K562 (cell line): ENCODE results near the gene RNF44. TPM values are rescaled to one million over a fixed set of nuclear protein-coding genes. Genes with fewer than 3 reads are reported as not detected.

ENCODE experiments used
- ATAC-seq: fragments of 200-7000 bp; cut with Tn5 transposase; 3 replicates; pipeline ENCODE4 v1.9.1; 2020; ENCODE audit warnings: moderate library complexity
- BruUV-seq: library from RNA; stranded (reverse); fragments of 400-500 nt; replicated peaks from 2 replicates; lab custom pipeline; 2021; lab: Mats Ljungman, UMichigan
- CTCF ChIA-PET: fragments of 300-600 bp; formaldehyde crosslinking; extraction: SDS; loops from one replicate; lab custom pipeline; 2021; ENCODE audit warnings: low intra/inter-chr PET ratio; lab: Yijun Ruan, JAX
- POLR2A ChIA-PET: fragments of 300-600, 350-650 bp; sonication (Branson Sonifier 250); formaldehyde crosslinking; extraction: SDS; loops from one replicate; lab custom pipeline; 2021; ENCODE audit warnings: antibody characterized with exemption, inconsistent platforms; lab: Yijun Ruan, JAX
- DNase-seq, 4 experiments: peaks; one replicate each; pipeline versions ENCODE4 v3.0.0 to v3.0.0-alpha.2; 2011 to 2018; ENCODE audit warnings: low spot score in 3 of 4, mixed read lengths in 3 of 4; ENCODE audit errors: extremely low read depth in 1 of 4
- FAIRE-seq: peaks from 2 replicates; lab custom pipeline; 2011; peaks lifted over from hg19 to GRCh38; lab: Jason Lieb, UNC
- H2AFZ ChIP-seq: 2 replicates; pipeline ENCODE4 v1.6.0; 2011; ENCODE audit warnings: low read depth, low read length, control low read depth, inconsistent platforms
- H3K27ac ChIP-seq: fragments of 200-600 bp; 3 replicates; pipeline ENCODE4 v1.8.0; 2011; ENCODE audit warnings: low read depth, mild to moderate bottlenecking, control low read depth, inconsistent platforms, low read length, moderate library complexity, mixed read lengths; ENCODE audit errors: extremely low read depth
- H3K27me3 ChIP-seq, 2 experiments: fragments of 300-600 bp in 1 of 2; 2 replicates in 1 of 2; 3 replicates in 1 of 2; pipeline versions ENCODE4 v1.6.0 to v1.8.0; 2011; ENCODE audit warnings: inconsistent platforms in 2 of 2, low read length in 2 of 2, mild to moderate bottlenecking in 1 of 2, mixed read lengths in 1 of 2, moderate library complexity in 1 of 2; ENCODE audit not compliant: control insufficient read depth in 2 of 2, insufficient read depth in 2 of 2
- H3K36me3 ChIP-seq: fragments of 300-600 bp; 3 replicates; pipeline ENCODE4 v1.8.0; 2011; ENCODE audit warnings: mild to moderate bottlenecking, low read length, inconsistent platforms; ENCODE audit not compliant: control insufficient read depth, insufficient read depth
- H3K4me1 ChIP-seq, 2 experiments: fragments of 200-600 bp in 1 of 2; replicated peaks in 1 of 2; 2 replicates in 1 of 2; 3 replicates in 1 of 2; pipeline versions ENCODE4 v1.5.1 to v1.8.0; 2011; ENCODE audit warnings: inconsistent platforms in 2 of 2, low read length in 2 of 2, mild to moderate bottlenecking in 1 of 2, mixed read lengths in 1 of 2, moderate library complexity in 1 of 2; ENCODE audit not compliant: control insufficient read depth in 2 of 2, insufficient read depth in 2 of 2
- H3K4me2 ChIP-seq: 2 replicates; pipeline ENCODE4 v1.6.1; 2011; ENCODE audit warnings: low read length, control low read depth, inconsistent platforms, mixed read lengths; ENCODE audit not compliant: insufficient read depth
- H3K4me3 ChIP-seq: fragments of 200-600 bp; sonication (generic), shearing (Covaris generic); 2 replicates; pipeline ENCODE4 v1.5.1; 2016; ENCODE audit warnings: control low read depth, inconsistent platforms
- H3K79me2 ChIP-seq: fragments of 200-600 bp; 3 replicates; pipeline ENCODE4 v1.8.0; 2011; ENCODE audit warnings: low read length, inconsistent platforms; ENCODE audit not compliant: control insufficient read depth, insufficient read depth
- H3K9ac ChIP-seq, 2 experiments: 2 replicates each; pipeline versions ENCODE4 v1.6.0 to v1.6.1; 2011; ENCODE audit warnings: low read depth in 2 of 2, low read length in 2 of 2, control low read depth in 1 of 2, inconsistent platforms in 1 of 2, mild to moderate bottlenecking in 1 of 2, mixed read lengths in 1 of 2; ENCODE audit not compliant: insufficient read depth in 1 of 2
- H3K9me1 ChIP-seq: one replicate; pipeline ENCODE4 v1.6.0; 2011; ENCODE audit warnings: inconsistent platforms, mild to moderate bottlenecking, low read length, moderate library complexity; ENCODE audit not compliant: control insufficient read depth, insufficient read depth
- H3K9me3 ChIP-seq: replicated peaks from 2 replicates; pipeline ENCODE4 v1.5.1; 2011; ENCODE audit warnings: low read depth, low read length, inconsistent platforms; ENCODE audit not compliant: control insufficient read depth, insufficient read depth
- H4K20me1 ChIP-seq: replicated peaks from 2 replicates; pipeline ENCODE4 v1.6.1; 2011; ENCODE audit warnings: low read length, inconsistent platforms, mixed read lengths; ENCODE audit not compliant: control insufficient read depth, insufficient read depth
- DEAF1 ChIP-seq: fragments of 450-650 bp; formaldehyde crosslinking; IDR thresholded peaks from 2 replicates; pipeline ENCODE4 v1.4.0; 2020; ENCODE audit warnings: mild to moderate bottlenecking, moderate library complexity
- DNMT1 ChIP-seq: fragments of 450-650 bp; IDR thresholded peaks from 2 replicates; pipeline ENCODE4 v1.6.1; 2016; ENCODE audit warnings: antibody characterized with exemption, mild to moderate bottlenecking
- EWSR1 ChIP-seq: fragments of 450-650 bp; IDR thresholded peaks from 2 replicates; pipeline ENCODE4 v1.6.1; 2018; ENCODE audit warnings: borderline replicate concordance, mild to moderate bottlenecking, low read depth, moderate library complexity; ENCODE audit not compliant: partially characterized antibody
- FOXJ2 ChIP-seq: fragments of 200-800 bp; sonication (Bioruptor generic); IDR thresholded peaks from 2 replicates; pipeline ENCODE4 v1.6.1; 2016; ENCODE audit warnings: missing genetic modification characterization, missing compliant biosample characterization
- GABPB2 ChIP-seq: fragments of 250-450 bp; sonication (Bioruptor Pico); conservative IDR thresholded peaks from 2 replicates; pipeline ENCODE4 v1.5.1; 2021; ENCODE audit warnings: mild to moderate bottlenecking
- KAT7 ChIP-seq: sonication (generic); formaldehyde crosslinking; IDR thresholded peaks from 2 replicates; pipeline ENCODE4 v1.8.0; 2022; ENCODE audit warnings: missing genetic modification reagents, mild to moderate bottlenecking, borderline replicate concordance
- MTA1 ChIP-seq: fragments of 450-650 bp; IDR thresholded peaks from 2 replicates; pipeline ENCODE4 v1.6.1; 2017; ENCODE audit warnings: borderline replicate concordance
- MYBL2 ChIP-seq, 2 experiments: fragments of 450-650 bp in 1 of 2; sonication (generic) in 1 of 2; formaldehyde crosslinking in 1 of 2; IDR thresholded peaks; 2 replicates each; pipeline versions ENCODE4 v1.6.1 to v1.8.1; 2017 to 2022; ENCODE audit warnings: borderline replicate concordance in 1 of 2, inconsistent platforms in 1 of 2, low read depth in 1 of 2, mild to moderate bottlenecking in 1 of 2, missing genetic modification reagents in 1 of 2, moderate library complexity in 1 of 2
- NBN ChIP-seq: fragments of 450-650 bp; IDR thresholded peaks from 2 replicates; pipeline ENCODE4 v1.6.1; 2016; ENCODE audit warnings: low read depth, mild to moderate bottlenecking
- RCOR1 ChIP-seq, 2 experiments: IDR thresholded peaks; 2 replicates each; pipeline ENCODE4 v1.6.1; 2012; ENCODE audit warnings: low read depth in 2 of 2, low read length in 2 of 2, borderline replicate concordance in 1 of 2, improper control_type of control experiment in 1 of 2
- RFX7 ChIP-seq: fragments of 250-450 bp; sonication (Bioruptor Pico); IDR thresholded peaks from 2 replicates; pipeline ENCODE4 v1.5.1; 2021; ENCODE audit warnings: mild to moderate bottlenecking
- SRSF7 ChIP-seq: fragments of 200-400 bp; formaldehyde crosslinking; optimal IDR thresholded peaks from 2 replicates; pipeline ENCODE3; 2017; ENCODE audit warnings: mild to moderate bottlenecking, low read depth, low read length
- TEAD1 ChIP-seq, 2 experiments: fragments of 450-650 bp in 1 of 2; sonication (generic) in 1 of 2; formaldehyde crosslinking; IDR thresholded peaks; 2 replicates each; pipeline versions ENCODE4 v1.4.0 to v1.8.0; 2020 to 2022; ENCODE audit warnings: mild to moderate bottlenecking in 2 of 2, missing genetic modification reagents in 1 of 2
- ZBTB17 ChIP-seq: fragments of 450-650 bp; formaldehyde crosslinking; IDR thresholded peaks from 2 replicates; pipeline ENCODE4 v1.4.0; 2020; ENCODE audit warnings: mild to moderate bottlenecking
- ZBTB8A ChIP-seq: fragments of 450-650 bp; IDR thresholded peaks from 2 replicates; pipeline ENCODE4 v1.6.1; 2018; ENCODE audit warnings: mild to moderate bottlenecking, moderate library complexity; ENCODE audit not compliant: partially characterized antibody
- WGBS: fragments of 100-300 bp; shearing (Covaris generic); methylation state at CpG from one replicate; pipeline ENCODE4 v1.1.6; 2016; ENCODE audit warnings: low coverage, mixed read lengths; ENCODE audit not compliant: insufficient coverage; ENCODE audit errors: missing lambda C conversion rate; 5-methylcytosine and 5-hydroxymethylcytosine counted together
- in situ Hi-C: fragments of 300-500 bp; cut with MboI; formaldehyde crosslinking; loops from 4 replicates; pipeline ENCODE4 v1.15.0; 2018; ENCODE audit warnings: inconsistent platforms, mixed read lengths
- intact Hi-C: fragments of 100-400 bp; cut with micrococcal nuclease; formaldehyde crosslinking; loops from 2 replicates; pipeline ENCODE4 v1.14.2; 2022
- polyA plus RNA-seq, 8 experiments: library from polyadenylated mRNA; depleted of rRNA in 4 of 8; stranded (reverse) in 5 of 8; unstranded in 3 of 8; fragments of >200 nt; fragmentation: Nextera tagmentation in 2 of 8; fragmentation: Illumina TruSeq in 1 of 8; extraction: Ambion mirVana in 2 of 8; extraction: Trizol in 1 of 8; gene quantifications; 2 replicates each; pipeline versions ENCODE4 v1.2.1 to v1.2.3, GENCODE V29; 2011 to 2014; ENCODE audit warnings: inconsistent platforms in 1 of 8, missing spikeins in 1 of 8
- total RNA-seq, 7 experiments: library from RNA; depleted of rRNA in 6 of 7; stranded (reverse); fragments of >200 nt in 6 of 7; fragmentation: Illumina TruSeq in 2 of 7; extraction: Trizol in 2 of 7; gene quantifications; 2 replicates each; pipeline versions ENCODE4 v1.2.1 to v1.2.3, GENCODE V29; 2011 to 2021; ENCODE audit warnings: low replicate concordance in 1 of 7
- TF ChIP-seq, protein P1 (sequence below): sonication (generic); formaldehyde crosslinking; IDR thresholded peaks from 2 replicates; pipeline ENCODE4 v1.5.0; 2020; ENCODE audit warnings: missing genetic modification reagents

RNF44 gene
- total and polyA plus RNA-seq, 9 of the 15 experiments (the other 6 are each of a cell fraction or from before 2014, with no cell fraction given), result 1.6 to 82.6 (median 7.4) TPM

- Histone ChIP-seq H3K27me3 (peaks cover 19 to 55% of the 10 kb centered on the region in 2 experiments; a peak in 4 of 5 replicates), H3K36me3 (no peaks in the 10 kb centered on the region), H2AFZ (no peak overlapping the region), H4K20me1 (peaks cover 9% of the 10 kb centered on the region; the same call in 1 of the 2 replicates), H3K4me2 (no peak overlapping the region), H3K4me3 (no peak overlapping the region), H3K9me3 (no peaks in the 10 kb centered on the region), H3K79me2 (no peaks in the 10 kb centered on the region), H3K9ac (no peak overlapping the region; a peak in 1 of 4 replicates), H3K27ac (no peak overlapping the region), H3K4me1 (peaks cover 0 to 16% of the 10 kb centered on the region in 2 experiments; a peak in 3 of 5 replicates), H3K9me1 (no peaks in the 10 kb centered on the region)
- 11% methylated on average over 17 of the region's 18 CpGs for WGBS
- TF ChIP-seq DEAF1 (CRISPR knock-in tag) (no peak), RCOR1 (IDR thresholded peaks at IDR 0.05; ENCODE audit: borderline replicate concordance in 1 of 2, low read depth in 2 of 2, low read length in 2 of 2) (no peak), NBN (no peak), TEAD1 (CRISPR knock-in tag; IDR thresholded peaks at IDR 0.05) (no peak), RFX7 (no peak), FOXJ2 (tag) (no peak), KAT7 (CRISPR knock-in tag) (no peak), ZBTB8A (no peak), ZBTB17 (CRISPR knock-in tag) (no peak), GABPB2 (no peak), MTA1 (no peak), EWSR1 (no peak), DNMT1 (no peak), SRSF7 (no peak), MYBL2 (IDR thresholded peaks at IDR 0.05; ENCODE audit: low read depth) (no peak), MYBL2 (CRISPR knock-in tag; IDR thresholded peaks at IDR 0.05; ENCODE audit: borderline replicate concordance) (no peak)
- TF ChIP-seq, protein P1, sequence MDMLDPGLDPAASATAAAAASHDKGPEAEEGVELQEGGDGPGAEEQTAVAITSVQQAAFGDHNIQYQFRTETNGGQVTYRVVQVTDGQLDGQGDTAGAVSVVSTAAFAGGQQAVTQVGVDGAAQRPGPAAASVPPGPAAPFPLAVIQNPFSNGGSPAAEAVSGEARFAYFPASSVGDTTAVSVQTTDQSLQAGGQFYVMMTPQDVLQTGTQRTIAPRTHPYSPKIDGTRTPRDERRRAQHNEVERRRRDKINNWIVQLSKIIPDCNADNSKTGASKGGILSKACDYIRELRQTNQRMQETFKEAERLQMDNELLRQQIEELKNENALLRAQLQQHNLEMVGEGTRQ (CRISPR knock-in tag), result no peak
- ChIA-PET POLR2A (no interaction called here), CTCF (no interaction called here)
- FAIRE-seq, result no peak
- in situ Hi-C loops, result no loop called here
- BruUV-seq, result no TSS peak
- no peak for DNase-seq
- ATAC-seq, result no peak
- intact Hi-C loops, result no loop called here
Measured at GRCh38 chr5:176568657-176569056, 31.5 kb upstream of the RNF44 start.
